ENCODE data around the gene HGF.

DNA sequence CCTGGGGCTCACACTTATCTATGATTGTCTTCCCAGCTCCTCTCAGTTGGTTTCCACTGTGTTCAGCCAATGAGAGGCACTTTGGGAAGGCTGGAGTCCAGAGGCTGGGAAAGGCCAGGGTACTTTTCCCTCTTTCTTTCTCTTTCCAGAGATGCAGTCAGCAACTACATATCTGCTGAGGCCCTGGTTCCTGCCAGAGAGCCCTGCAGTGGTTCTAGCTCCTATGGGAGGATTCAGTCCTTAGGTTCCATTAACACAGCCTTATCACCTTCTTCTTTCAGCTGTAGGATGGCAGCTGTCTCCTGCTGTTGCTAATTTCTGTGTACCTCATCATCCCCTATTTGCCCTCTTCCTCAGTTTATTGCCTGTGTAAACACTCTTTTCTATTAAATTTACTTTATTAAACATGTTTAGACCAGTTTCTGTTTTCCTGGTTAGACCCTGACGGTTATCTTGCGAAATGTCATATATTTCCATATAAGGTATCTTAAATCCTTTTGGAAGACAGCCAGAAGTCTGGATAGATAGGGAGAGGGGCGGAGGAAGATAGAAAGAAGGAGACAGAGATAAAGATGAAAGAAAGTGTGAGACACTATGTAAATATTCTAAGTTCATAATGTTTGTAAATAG is 100.3 kb downstream of the HGF start:
- no peak for TF ChIP-seq CTCF (IDR thresholded peaks at IDR 0.05; ENCODE audit: insufficient read depth, low read depth, low read length)
- no peak for TF ChIP-seq EZH2 (IDR thresholded peaks at IDR 0.05; ENCODE audit: insufficient read depth, low read length)
